Thoracic aorta (tissue), 2 donors: ENCODE results near the gene ETFA. TPM values are rescaled to one million over a fixed set of nuclear protein-coding genes. Genes with fewer than 3 reads are reported as not detected.

ENCODE experiments used
- ATAC-seq: fragments of 150-250 bp; one replicate; pipeline ENCODE4 v1.8.0; 2017; ENCODE audit warnings: low read depth; ENCODE audit not compliant: insufficient number of reproducible peaks, low FRiP score
- DNase-seq: peaks from one replicate; pipeline ENCODE4 v3.0.0-alpha.2; 2020; ENCODE audit warnings: low spot score
- H3K27ac ChIP-seq, 2 donors: fragments of 200-600 bp; sonication (generic); 1 replicate in 1 of 2; 2 replicates in 1 of 2; pipeline ENCODE4 v1.5.1; 2016; ENCODE audit warnings: mild to moderate bottlenecking in 2 of 2, moderate library complexity in 2 of 2
- H3K27me3 ChIP-seq: fragments of 200-600 bp; sonication (generic); replicated peaks from 2 replicates; pipeline ENCODE4 v1.6.0; 2016; ENCODE audit warnings: mild to moderate bottlenecking; ENCODE audit not compliant: insufficient read depth
- H3K36me3 ChIP-seq: fragments of 200-600 bp; sonication (generic); one replicate; pipeline ENCODE4 v1.5.1; 2016
- H3K4me1 ChIP-seq, 2 donors: fragments of 200-600 bp; sonication (generic); 1 replicate in 1 of 2; 2 replicates in 1 of 2; pipeline versions ENCODE4 v1.5.1 to v1.6.0; 2016; ENCODE audit warnings: low read depth in 2 of 2, mild to moderate bottlenecking in 1 of 2; ENCODE audit not compliant: control insufficient read depth in 1 of 2
- H3K4me3 ChIP-seq: fragments of 200-600 bp; sonication (generic); 2 replicates; pipeline ENCODE4 v1.5.1; 2016; ENCODE audit warnings: mild to moderate bottlenecking
- H3K9me3 ChIP-seq: fragments of 200-600 bp; sonication (generic); 2 replicates; pipeline ENCODE4 v1.5.1; 2016
- CTCF ChIP-seq: fragments of 200-600 bp; sonication (generic); IDR thresholded peaks from one replicate; pipeline ENCODE4 v1.5.1; 2019; ENCODE audit warnings: antibody characterized with exemption
- total RNA-seq, 2 donors: library from RNA; depleted of rRNA; stranded (reverse); fragments of >200 nt; gene quantifications; one replicate each; pipeline versions ENCODE4 v1.1.0 to v1.2.3, GENCODE V29; 2016

ETFA gene
- total RNA-seq, 2 donors from 2014 or later: 56.9 to 57.1 TPM

GRCh38 chr15:76190070-76190564 is 121.2 kb downstream of the ETFA start:
- Histone ChIP-seq H3K4me1 (peaks cover 0 to 12% of the 10 kb centered on the region in 2 donors), H3K27ac (no peak overlapping the region), H3K36me3 (no peaks in the 10 kb centered on the region), H3K27me3 (no peaks in the 10 kb centered on the region), H3K4me3 (no peak overlapping the region), H3K9me3 (no peaks in the 10 kb centered on the region)
- ATAC-seq (no peak), DNase-seq (no peak)
- TF ChIP-seq CTCF: no peak

GRCh38 chr15:76189106-76189505 is 122.2 kb downstream of the ETFA start:
- Histone ChIP-seq H3K4me3 (no peak overlapping the region), H3K27ac (no peak overlapping the region), H3K9me3 (no peaks in the 10 kb centered on the region), H3K4me1 (peaks cover 0 to 12% of the 10 kb centered on the region in 2 donors), H3K36me3 (no peaks in the 10 kb centered on the region), H3K27me3 (no peaks in the 10 kb centered on the region)
- ATAC-seq (no peak), DNase-seq (no peak)
- no peak for TF ChIP-seq CTCF

GRCh38 chr15:76187163-76187562 is 124.1 kb downstream of the ETFA start:
- no peak for ATAC-seq
- no peak overlapping the region for H3K4me3 ChIP-seq
- H3K36me3 ChIP-seq: no peaks in the 10 kb centered on the region
- no peaks in the 10 kb centered on the region for H3K9me3 ChIP-seq
- no peak for DNase-seq
- H3K27ac ChIP-seq: no peak overlapping the region
- no peak for TF ChIP-seq CTCF
- no peaks in the 10 kb centered on the region for H3K27me3 ChIP-seq
- peaks cover 0 to 12% of the 10 kb centered on the region in 2 donors for H3K4me1 ChIP-seq

GRCh38 chr15:76185716-76186115 is 125.6 kb downstream of the ETFA start:
- Histone ChIP-seq H3K9me3 (no peaks in the 10 kb centered on the region), H3K4me3 (no peak overlapping the region), H3K27me3 (no peaks in the 10 kb centered on the region), H3K4me1 (peaks cover 0 to 12% of the 10 kb centered on the region in 2 donors), H3K27ac (peak overlapping the region in 1 of 2 donors; percentile 2), H3K36me3 (no peaks in the 10 kb centered on the region)
- DNase-seq (no peak), ATAC-seq (peak; percentile 44)
- peak; percentile 36 for TF ChIP-seq CTCF

- Histone ChIP-seq H3K4me1 (peaks cover 0 to 7% of the 10 kb centered on the region in 2 donors), H3K27ac (no peak overlapping the region), H3K9me3 (no peaks in the 10 kb centered on the region), H3K4me3 (no peak overlapping the region), H3K27me3 (no peaks in the 10 kb centered on the region), H3K36me3 (no peaks in the 10 kb centered on the region)
- ATAC-seq (no peak), DNase-seq (no peak)
- no peak for TF ChIP-seq CTCF
These were observed 126.6 kb downstream of the ETFA start for GRCh38 chr15:76184650-76185035.
